GM12892 (cell line): ENCODE results near the gene RPUSD1.
A peak's percentile ranks its signal among the peaks of the same experiment; 100 is the strongest.

Source experiments
- DNase-seq: peaks from one replicate; pipeline ENCODE4 v3.0.0; 2011; ENCODE audit not compliant: insufficient read length
- FAIRE-seq: peaks from 2 replicates; lab custom pipeline; 2011; peaks lifted over from hg19 to GRCh38; lab: Jason Lieb, UNC
- POLR2A ChIP-seq: IDR thresholded peaks from 2 replicates; pipeline ENCODE4 v1.6.1; 2011; ENCODE audit warnings: low read depth, low read length, control low read depth
- POLR2AphosphoS5 ChIP-seq: IDR thresholded peaks from 2 replicates; pipeline ENCODE4 v1.6.1; 2011; ENCODE audit warnings: low read depth, low read length, control low read depth
- TAF1 ChIP-seq: IDR thresholded peaks from 2 replicates; pipeline ENCODE4 v1.6.1; 2011; ENCODE audit warnings: low read depth, mild to moderate bottlenecking, control low read depth, low read length, borderline replicate concordance

RPUSD1 gene

DNA sequence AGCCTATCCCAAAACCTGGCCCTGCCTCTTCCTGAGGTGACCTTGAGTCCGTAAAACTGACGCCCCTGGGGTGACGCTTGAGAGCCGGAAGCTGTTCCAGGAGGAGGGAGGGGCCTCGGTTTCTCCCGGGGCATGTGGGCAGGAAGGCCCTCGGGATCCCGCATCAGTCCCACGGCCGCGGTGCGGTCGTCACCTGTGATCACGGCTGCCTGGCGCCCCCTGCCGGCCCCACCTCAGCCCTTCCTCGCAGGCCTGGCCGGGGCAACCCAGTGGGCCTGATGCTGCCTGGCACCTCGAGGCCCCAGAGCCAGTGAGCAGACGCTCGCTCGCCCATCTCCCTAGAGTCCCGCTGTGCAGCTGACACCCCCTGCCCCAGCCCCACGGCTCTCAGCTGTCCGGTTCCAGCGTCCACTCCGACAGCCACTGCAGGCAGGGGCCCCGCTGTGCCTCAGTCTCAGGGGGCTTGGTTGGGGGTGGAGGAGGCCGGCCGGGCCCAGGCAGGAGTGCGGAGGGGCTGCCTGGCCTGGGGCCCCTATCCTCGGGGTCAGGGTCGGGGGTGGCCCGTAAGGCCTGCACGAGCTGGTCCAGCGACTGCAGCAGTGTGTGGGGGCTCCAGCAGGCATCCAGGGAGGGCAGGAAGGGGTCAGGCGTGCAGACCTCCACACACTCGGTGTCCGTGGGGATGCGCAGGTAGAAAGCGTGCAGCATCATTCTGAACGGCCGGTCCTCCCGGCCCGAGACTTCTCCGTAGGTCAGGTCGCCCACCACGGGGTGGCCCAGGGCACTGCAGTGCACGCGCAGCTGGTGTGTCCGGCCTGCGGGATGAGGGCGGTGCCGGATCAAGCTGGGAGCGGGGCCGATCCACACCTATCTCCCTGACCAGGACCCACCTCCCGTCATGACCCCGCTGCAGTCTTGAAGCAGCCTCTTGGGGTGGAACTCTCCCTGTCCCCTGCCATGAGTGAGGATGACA, 2.3 kb downstream of the RPUSD1 start:
- FAIRE-seq (peak; percentile 69), DNase-seq (peak; percentile 79)
- TF ChIP-seq POLR2AphosphoS5 = no peak
- no peak for TF ChIP-seq POLR2A
- TF ChIP-seq TAF1 = no peak

DNA sequence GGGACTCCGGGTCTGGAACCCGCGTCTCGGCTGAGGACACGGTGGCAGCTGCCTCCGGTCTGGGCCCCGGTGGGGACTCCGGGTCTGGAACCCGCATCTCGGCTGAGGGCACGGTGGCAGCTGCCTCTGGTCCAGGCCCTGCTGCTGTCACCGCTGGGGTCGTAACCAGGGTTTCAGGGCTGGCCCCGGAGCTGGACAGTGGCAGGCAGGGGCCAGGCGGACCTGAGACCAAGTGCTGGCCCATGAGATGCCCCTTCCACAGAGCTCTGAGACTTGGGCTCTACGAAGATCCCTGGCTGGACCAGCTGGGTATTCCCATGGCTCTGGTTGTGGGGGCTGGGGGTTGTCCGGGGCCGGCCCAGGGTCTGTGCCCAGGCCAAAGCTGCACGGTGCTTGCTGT, 3.8 kb downstream of the RPUSD1 start:
- FAIRE-seq (no peak), DNase-seq (no peak)
- TF ChIP-seq TAF1 = no peak
- no peak for TF ChIP-seq POLR2A
- no peak for TF ChIP-seq POLR2AphosphoS5

DNA sequence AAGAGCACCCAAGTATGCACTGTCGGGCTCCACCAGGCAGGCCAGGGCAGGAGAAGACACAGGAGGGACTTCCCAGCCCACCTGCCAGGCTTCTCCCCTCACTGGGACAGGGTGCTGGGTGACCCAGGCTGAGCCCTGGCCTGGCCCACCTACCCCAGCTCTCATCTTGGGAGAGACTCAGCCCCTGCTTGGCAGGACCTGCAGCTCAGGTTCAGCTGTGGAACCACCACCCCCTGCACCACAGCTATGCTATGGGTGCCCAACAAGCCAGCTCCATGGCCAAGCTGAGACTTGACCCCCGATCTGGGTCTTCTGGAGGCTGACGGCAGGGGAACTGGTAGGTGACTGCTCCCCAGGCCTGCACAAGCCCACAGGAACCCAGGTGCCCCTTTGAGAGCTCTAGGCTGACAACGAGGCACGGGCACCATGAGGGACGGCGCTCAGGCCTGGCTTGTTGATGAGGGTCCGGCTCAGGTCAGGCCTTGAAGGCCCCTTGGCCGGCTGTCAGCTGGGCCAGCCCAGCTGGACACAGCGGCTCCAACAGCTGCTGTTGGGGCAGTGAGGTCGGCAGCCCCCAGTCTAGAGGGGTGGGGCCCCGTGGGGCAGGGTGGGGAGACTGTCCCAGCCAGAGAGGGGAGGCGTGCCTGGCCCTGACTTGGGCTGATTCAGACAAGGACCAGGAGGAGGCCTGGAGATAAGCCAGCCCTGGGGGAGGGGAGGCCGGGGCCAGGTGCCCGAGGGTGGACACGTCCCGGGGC, 4.6 kb downstream of the RPUSD1 start:
- no peak for FAIRE-seq
- TF ChIP-seq POLR2A (no peak), POLR2AphosphoS5 (no peak), TAF1 (no peak)
- DNase-seq = no peak

DNA sequence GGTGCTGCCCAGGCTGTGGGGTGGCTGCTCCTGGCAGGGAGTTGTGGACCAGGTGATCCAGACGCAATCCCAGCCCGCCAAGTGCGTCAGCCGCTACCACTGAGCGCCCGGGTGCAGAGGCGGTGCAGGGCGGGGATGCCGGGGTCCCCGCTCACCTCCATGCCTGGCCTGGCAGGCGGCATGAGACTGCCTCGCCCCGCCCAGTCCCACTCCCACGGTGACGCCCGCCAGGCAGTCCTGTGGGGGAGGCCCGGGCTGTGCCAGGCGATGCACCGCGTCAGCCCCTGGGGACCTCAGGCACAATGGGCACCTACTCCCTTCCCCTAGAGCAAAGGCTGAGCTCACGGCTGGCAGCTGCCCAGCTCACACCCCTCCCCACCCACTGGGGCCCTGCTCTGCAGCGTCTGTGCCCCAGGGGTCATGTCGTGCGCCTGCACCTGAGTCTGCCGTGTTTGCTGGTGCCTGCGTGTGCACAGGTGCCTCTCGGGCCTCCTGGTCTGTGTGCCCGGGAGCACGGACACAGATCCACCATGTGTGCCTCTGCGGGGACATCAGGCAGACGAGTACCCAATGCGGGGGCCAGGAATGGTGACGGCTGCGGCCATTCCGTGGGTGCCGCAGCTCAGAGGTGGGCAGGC, 5.3 kb downstream of the RPUSD1 start:
- no peak for FAIRE-seq
- TF ChIP-seq POLR2AphosphoS5 (no peak; the same call in 1 of the 2 replicates), TAF1 (no peak), POLR2A (no peak)
- DNase-seq = no peak

DNA sequence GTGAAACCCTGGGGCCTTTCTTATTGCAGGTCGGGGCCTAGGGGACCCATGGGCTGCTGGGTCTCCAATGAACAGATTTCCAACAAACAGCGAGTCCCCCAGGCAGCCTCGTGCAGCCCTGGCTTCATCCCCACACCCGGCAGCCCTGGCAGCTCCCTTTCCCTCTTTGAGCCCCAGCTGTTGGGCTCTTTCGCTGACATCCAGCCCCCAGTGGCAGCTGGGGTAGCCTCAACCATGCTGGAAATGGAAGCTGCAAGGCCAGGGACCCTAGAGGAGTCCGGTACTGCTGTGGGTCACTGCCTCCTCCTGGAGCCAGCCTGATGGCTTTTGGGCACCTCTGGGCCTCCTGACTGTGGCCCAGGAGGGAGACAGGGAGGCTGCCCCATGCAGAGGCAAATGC, 5.9 kb downstream of the RPUSD1 start:
- DNase-seq (no peak), FAIRE-seq (no peak)
- TF ChIP-seq POLR2A (no peak), POLR2AphosphoS5 (no peak), TAF1 (no peak)

DNA sequence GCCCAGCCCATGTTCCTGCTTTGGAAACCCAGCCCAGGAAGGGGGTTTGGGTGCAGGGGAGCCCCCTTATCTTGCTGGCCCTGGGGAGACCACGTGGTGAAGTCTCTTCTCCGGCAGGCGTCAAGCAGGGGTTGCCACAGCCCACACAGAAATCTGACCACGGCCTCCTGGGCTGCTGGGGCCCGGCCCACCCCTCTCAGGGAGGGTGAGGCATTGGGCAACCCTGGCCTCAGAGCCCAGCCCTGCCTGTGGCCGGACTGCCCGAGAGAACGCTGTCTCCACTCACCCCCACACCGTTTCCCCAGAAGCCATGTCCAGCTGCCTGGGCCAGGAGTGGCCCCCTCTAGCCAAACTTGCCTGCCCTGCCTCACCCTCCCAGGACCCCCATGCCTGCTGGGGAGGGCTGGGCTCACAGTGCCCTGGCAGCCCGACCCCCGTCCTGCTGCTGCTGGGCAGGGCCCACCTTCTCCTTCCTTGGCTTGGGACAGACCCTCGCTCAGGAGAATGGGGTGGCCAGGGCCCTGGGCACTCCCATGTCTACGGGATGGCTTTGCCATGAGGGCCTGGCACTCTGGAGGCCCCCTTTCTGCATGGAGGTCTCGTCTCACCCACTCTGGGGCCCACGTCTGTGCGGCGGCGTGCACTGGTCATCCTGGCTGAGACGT, 6.7 kb downstream of the RPUSD1 start:
- no peak for TF ChIP-seq POLR2AphosphoS5
- TF ChIP-seq TAF1 = no peak
- TF ChIP-seq POLR2A = no peak
- FAIRE-seq = no peak
- no peak for DNase-seq

DNA sequence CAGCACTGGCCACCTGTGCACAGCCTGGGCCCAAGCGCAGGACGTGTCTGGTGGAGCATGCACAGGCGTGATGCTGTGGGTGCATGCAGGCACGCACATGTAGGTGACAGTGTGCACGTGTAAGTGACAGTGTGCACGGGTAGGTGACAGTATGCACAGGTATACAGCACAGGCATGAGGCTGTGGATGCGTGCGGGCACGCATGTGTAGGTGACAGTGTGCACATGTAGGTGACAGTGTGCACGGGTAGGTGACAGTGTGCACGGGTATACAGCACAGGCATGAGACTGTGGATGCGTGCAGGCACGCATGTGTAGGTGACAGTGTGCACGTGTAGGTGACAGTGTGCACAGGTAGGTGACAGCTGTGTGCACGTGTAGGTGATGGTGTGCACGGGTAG, 7.9 kb downstream of the RPUSD1 start:
- FAIRE-seq = no peak
- no peak for TF ChIP-seq POLR2A
- no peak for TF ChIP-seq TAF1
- no peak for TF ChIP-seq POLR2AphosphoS5

DNA sequence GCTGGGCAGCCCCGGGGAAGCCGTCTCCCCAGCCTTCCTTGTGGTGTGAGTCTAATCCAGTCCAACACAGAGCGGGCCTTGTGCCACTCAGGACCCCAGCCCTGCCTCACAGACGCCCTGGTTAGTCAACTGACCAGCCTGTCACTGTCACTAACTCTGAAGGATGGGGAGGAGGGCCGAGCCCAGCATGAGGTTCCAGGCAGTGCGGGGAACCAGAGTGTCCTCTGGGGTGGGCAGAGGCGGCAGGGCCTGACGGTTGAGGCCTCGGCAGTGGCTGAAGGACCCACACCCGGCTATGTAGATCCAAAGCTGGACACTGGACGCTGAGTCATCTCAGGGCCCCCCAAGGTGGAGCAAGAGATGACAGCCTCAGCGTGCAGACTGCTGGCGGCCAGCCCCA, 8.6 kb downstream of the RPUSD1 start:
- FAIRE-seq (no peak), DNase-seq (no peak)
- TF ChIP-seq POLR2AphosphoS5 (no peak), TAF1 (no peak), POLR2A (no peak)

More for the DNA sequence above, 7.9 kb downstream of the RPUSD1 start:
- no peak for DNase-seq

DNA sequence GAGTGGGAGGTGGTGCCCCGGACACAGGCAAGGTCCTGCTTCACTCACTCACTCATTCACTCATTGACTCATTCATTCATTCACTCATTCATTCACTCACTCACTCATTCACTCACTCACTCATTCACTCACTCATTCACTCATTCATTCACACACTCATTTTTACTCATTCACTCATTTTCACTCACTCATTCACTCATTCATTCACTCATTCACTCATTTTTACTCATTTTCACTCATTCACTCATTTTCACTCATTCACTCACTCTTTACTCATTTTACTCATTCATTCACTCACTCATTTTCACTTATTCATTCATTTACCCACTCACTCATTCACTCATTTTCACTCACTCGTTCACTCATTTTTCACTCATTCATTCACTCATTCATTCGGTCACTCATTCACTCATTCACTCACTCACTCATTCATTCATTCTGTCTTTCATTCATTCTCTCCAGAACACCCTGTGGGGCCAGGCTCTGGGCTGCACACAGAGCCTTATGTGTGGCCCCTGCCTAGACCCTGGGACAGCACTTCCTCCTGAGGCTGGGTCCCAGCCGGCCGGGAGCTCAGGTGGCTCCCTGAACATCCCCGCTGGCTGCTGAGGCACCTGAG, 9.2 kb downstream of the RPUSD1 start:
- no peak for FAIRE-seq
- TF ChIP-seq TAF1 (no peak), POLR2A (no peak), POLR2AphosphoS5 (no peak)
- DNase-seq = no peak

DNA sequence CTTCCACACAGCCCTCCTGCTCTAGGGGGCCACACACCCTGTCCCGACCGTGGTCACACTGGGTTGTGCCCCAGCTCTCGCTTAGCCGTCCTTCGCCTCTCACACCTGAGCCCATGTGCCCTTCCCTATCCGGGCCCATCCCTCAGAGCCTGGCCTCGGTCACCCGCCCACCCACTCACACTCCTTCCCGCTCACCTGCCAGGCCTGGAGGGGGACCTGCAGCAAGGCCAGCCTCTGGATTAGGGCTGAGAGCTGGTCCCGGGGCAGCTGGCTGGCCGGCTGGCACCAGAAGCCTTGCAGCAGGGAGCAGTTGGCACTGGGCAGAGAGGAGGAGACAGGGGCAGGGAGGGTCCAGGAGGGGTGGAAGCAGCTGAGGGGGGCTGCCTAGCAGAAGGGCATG, 9.7 kb downstream of the RPUSD1 start:
- FAIRE-seq = no peak
- no peak for DNase-seq
- no peak for TF ChIP-seq TAF1
- TF ChIP-seq POLR2A = no peak
- TF ChIP-seq POLR2AphosphoS5 = no peak

DNA sequence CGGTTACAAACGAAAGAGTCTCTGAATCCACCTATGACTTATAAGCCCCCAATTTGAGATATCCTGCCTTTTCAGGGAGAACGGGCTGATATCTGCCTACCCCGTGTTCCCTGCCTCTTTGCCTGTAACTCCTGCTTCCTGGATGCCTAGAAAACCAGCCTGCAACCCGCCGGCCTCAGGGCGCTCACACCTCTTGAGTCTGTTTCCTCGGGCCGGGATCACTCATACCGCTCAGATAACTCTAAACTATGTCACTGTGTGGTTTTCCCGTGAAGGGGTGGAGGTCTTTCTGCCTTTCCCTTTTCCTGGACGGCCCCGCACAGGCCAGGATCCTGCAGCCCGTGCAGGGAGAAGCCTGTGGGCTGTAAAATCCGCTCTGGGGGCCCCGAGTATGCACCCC, 10.4 kb downstream of the RPUSD1 start:
- TF ChIP-seq POLR2A = no peak
- no peak for TF ChIP-seq TAF1
- TF ChIP-seq POLR2AphosphoS5 = no peak
- DNase-seq = no peak
- FAIRE-seq = no peak
